ENCODE results near the gene GFI1.

- TF ChIP-seq CTCF (IDR thresholded peaks at IDR 0.05) = no peak
- no peak for TF ChIP-seq POLR2A (IDR thresholded peaks at IDR 0.05)
- TF ChIP-seq POLR2AphosphoS5 (IDR thresholded peaks at IDR 0.05) = no peak
Measured at GRCh38 chr1:92486251-92487077, at the start of gene GFI1.

All from breast epithelium (tissue), 3 donors.